MV-4-11 (cell line): ENCODE measurements around the gene ZDHHC9.

Source experiments
- DNase-seq: peaks from one replicate; lab custom pipeline; 2025; lab: John Stamatoyannopoulos, UW

The ZDHHC9 gene

GRCh38 chrX:129785160-129785947, 58.3 kb downstream of the ZDHHC9 start:
- DNase-seq = no peak

GRCh38 chrX:129784371-129784770, 59.3 kb downstream of the ZDHHC9 start:
- peak; percentile 2 for DNase-seq

DNA sequence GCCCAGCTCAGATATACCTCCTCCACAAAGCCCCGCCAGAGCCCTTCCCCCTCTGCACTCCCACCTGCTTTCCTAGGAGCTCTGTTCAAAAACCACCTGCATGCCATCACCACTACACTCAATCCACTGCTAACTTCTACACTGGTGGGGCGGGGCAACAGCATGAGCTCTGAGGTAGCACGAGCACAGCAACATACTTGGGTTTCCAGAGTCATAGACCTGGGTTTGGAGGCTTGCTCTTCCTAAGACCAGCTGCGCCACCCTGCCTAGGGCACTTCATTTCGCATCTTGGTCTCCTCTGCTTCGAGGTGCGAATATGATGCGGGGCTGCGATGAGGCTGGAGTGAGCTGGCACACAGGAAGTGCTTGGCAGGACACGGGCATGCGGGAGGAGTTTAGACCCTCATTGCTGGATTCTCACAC, 60.4 kb downstream of the ZDHHC9 start:
- no peak for DNase-seq

GRCh38 chrX:129782706-129783105, 61.0 kb downstream of the ZDHHC9 start:
- peak; percentile 51 for DNase-seq

DNA sequence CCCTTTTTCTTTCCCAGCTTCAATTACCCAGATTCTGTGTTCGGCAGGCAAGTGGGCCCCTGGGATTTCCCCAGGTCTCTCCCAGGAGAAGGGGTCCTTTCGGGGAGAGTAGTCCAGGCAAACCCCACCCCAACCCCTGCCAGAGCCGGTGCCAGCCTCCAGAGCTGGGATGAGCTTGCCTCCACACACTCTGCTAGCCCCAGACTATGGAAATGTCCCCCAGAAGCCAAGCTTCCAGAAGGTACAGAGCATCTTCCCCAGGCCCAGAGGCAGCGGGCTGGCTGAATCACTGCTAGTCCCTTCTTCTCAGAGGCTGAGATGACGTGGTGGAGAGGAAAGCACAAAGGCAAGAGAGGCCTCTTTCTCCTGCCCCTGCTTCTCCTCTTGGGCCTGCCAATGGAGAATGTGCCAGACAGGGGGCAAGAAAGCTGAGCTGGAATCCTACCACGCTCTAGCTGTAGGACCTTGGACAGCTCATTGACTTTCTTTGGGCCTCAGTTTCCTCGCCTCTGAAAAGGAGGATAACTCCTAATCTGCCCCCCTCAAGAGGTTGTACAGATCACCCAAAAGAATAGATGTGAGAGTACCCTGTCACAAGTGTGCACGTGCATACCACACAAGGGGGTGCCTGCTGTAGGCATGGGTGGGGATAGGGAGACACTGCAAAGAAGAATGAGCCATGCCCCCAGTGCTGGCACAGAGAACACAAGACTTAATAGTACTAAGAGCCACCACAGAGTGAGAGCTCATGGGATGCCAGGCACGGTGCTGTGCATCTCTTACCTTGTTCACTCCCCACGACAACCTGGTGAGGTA, 61.8 kb downstream of the ZDHHC9 start:
- DNase-seq = no peak

- peak; percentile 88 for DNase-seq
Measured at GRCh38 chrX:129781134-129781672, 62.5 kb downstream of the ZDHHC9 start.

DNA sequence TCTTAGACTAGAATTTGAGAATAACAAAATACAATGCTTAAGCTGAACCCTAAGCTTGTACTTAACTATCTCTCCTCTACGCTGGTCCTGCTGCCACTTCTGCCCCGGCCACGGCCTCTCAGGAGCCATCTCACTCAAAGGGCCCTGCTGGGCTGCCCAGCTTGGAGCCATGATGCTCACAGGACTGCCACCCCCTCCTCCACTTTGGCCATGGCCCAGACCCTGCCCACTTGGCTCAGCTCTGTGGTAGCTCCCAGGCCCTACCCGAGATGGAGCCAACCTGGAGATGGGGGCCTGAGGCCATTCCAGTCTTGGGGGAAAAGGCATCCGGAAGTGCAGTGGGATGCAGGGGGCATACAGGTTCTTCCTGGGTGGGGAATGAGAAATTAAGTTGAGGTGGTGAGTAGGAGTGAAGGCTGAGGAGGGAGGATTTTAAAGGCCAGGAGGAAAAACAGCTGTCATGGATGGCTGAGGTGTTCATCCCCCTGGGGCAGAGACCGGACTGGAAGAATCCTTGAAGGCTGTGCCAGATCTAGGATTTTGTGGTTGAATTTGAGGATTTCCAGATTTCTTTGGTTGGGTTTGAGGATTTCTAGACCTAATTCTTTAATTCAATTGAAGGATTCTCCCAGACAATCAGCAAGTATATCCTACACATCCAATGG, 63.1 kb downstream of the ZDHHC9 start:
- no peak for DNase-seq

DNA sequence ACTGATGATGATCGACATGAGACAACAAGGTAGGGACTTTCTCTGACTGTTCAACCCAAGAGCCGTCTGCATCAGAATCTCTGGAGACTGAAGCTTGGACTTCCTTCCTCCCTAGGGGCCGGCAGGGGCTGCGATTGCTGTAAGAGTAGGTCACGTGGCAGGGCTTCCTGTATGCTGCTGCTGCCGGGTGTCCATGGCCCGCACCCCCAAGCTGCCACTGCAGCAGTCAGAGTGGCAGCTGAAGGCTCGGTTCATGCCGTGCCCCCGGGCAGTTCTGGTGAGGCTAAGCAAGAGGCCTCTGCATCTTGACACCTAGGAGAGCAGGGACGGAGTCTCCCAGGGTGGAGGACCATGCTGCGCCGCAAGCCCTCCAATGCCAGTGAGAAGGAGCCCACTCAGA, 63.9 kb downstream of the ZDHHC9 start, which contains the start of gene SASH3:
TSS of gene SASH3 (plus strand) at position 203 of the 400 bp plus-strand sequence. CDS start at position 352, 149 bp downstream.
- peak; percentile 77 for DNase-seq

GRCh38 chrX:129779086-129779672, 64.5 kb downstream of the ZDHHC9 start:
- DNase-seq = no peak

GRCh38 chrX:129777218-129778030, 66.3 kb downstream of the ZDHHC9 start:
- peak; percentile 71 for DNase-seq

- no peak for DNase-seq
Measured at GRCh38 chrX:129773649-129774458, 69.8 kb downstream of the ZDHHC9 start.

DNA sequence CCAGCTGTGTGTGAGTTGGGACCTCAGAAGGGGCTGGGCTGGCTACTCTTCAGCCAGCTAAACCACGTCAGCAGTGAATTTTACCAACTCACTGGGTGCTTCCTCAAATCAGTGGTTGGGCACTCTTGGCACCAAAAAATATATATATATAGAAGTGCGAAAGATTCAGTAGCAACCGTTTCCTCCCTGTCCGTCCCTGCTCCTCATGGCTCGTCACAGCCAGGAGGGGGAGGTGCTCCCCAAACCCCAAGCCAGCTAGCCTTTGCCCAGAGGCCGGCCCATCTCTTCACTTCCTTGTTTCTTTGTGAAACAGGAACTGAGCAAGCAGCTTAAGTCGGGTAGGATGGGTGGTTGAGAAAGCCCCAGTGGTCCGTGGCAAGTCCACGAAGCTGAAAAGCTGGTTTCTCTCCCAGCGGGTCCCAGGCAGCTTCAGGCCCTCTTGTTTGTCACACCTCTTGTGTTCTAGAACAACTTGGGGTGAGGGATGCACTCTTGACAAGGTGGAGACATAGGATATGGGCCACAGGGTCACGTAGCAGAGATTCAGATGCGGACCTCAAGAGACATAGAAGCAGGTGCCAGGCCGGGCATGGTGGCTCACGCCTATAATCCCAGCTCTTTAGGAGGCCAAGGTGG, 70.8 kb downstream of the ZDHHC9 start:
- peak; percentile 97 for DNase-seq

- DNase-seq = no peak
Measured at GRCh38 chrX:129771266-129771995, 72.3 kb downstream of the ZDHHC9 start.

DNA sequence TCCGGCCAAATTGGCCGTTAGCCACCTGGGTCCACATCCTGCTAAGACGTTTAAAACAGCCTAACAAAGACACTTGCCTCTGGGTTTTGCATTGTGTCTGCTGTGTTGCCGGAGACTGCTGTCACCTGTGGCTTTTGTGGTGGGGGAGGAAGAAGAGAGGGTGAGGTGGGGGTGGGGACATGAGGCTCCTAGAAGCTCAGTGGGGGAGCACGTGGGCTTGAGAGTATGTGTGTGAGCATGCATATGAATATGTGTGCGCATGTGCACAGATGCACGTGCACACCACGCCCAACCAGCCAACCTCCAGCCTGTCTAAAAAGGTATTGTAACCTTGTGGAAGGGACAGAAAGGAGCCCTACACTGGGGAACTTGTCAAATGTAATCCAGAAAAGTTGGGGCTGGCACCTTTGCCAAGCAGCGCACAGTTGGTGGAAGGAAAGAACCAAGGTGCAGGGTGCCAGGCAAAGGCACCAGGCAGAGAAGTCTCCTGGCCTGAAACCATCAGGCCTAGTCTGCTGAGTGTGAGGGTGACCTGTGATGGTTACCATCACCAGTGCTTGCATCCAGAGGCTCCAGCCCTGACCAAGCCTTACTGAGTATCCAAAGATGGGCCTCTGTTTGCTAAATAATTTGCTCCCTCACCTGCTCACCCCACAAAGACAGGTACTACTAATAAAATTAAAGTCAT, 74.1 kb downstream of the ZDHHC9 start:
- DNase-seq = peak; percentile 35

DNA sequence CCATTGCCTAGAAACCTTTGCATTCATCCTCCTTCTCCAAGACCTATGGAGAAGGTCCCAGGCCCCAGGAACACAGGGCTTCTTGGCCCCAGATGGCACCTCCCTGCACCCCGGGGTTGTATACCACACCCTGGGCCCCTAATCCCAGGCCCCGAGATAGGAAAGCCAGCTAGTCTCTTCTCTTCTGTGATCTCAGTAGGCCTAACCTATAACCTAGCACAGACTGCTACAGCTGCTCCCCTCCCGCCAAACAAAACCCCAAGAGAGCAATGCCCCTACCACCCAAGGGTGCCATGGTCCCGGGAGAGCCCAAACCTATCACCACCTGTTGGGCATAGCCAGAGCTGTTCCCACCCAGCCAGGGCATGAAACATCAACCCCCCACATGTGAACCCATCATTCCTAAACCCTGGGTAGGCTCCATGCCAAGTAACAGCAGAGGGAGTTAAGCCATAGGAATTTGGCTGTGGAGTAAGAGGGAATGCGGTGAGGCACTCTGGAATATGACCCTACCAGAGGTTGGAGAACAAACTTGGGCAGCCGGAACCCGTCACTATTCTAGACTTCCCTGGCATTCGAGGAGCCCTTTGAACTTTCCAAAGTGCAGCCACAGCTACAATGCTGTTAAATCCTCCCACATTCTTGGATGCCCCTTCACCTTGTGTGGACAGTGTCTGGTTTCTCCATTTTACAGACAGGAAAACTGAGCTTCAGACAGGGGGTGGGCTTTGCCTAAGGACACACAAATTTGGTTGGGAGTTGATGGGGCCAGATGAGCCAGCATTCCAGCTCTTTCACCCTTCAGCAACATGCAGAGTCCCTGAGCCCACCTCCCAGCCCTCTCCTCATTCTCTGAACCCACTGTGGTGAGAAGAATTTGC, 74.9 kb downstream of the ZDHHC9 start:
- no peak for DNase-seq

DNA sequence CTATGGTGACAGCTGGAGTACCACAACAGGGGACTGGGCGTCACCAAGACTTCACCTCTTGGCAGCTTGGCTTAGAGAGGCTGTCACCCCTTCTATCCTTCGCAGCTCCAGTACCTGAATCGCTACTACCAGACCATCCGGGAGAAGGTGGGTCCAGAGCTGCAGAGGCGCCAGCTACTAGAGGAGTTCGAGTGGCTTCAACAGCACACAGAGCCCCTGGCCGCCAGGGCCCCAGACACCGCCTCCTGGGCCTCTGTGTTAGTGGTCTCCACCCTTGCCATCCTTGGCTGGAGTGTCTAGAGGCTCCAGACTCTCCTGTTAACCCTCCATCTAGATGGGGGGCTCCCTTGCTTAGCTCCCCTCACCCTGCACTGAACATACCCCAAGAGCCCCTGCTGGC, 75.5 kb downstream of the ZDHHC9 start:
- DNase-seq = no peak

DNA sequence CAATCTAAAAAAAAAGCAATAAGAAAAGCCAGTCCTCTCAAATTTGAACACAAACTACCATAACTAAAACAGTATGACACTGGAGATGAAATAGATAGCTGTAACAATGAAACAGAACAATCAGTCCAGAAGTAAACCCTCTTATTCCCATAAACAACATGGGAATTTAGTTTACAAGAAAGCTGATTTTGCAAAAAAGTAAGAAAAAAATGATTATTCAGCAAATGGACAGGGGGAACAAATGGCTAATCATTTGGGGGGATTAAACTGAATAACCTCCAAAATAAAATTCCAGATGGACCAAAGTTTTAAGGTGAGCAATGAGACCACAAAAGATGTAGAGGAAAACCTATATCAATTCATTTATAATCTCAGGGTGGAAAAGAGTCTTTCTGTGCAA, 80.0 kb downstream of the ZDHHC9 start:
- DNase-seq = no peak
